GM20431 (cell line): ENCODE measurements around the gene HOXA5.

ENCODE experiments used
- in situ Hi-C: fragments of 300-500 bp; cut with MseI, MboI; formaldehyde crosslinking; loops from one replicate; pipeline ENCODE4 v1.15.0; 2020; ENCODE audit warnings: low sequenced_read_pairs; ENCODE audit not compliant: unreplicated experiment

The HOXA5 gene

GRCh38 chr7:27172315-27172774, 28.9 kb upstream of the HOXA5 start:
- in situ Hi-C loops = loop anchor here (25.0 kb wide), 2 partner anchors 785 to 1310 kb away; no protein-coding TSS in a partner anchor

- in situ Hi-C loops = loop anchor here (25.0 kb wide), 2 partner anchors 784 to 1309 kb away; no protein-coding TSS in a partner anchor
Measured at GRCh38 chr7:27171637-27172314, 28.3 kb upstream of the HOXA5 start.

GRCh38 chr7:27171325-27171636, 27.8 kb upstream of the HOXA5 start:
- in situ Hi-C loops = loop anchor here (25.0 kb wide), 2 partner anchors 784 to 1309 kb away; no protein-coding TSS in a partner anchor

GRCh38 chr7:27170426-27171324, 27.2 kb upstream of the HOXA5 start:
- in situ Hi-C loops = loop anchor here (25.0 kb wide), 2 partner anchors 783 to 1308 kb away; no protein-coding TSS in a partner anchor

GRCh38 chr7:27169658-27170425, 26.4 kb upstream of the HOXA5 start:
- in situ Hi-C loops = loop anchor here (25.0 kb wide), 2 partner anchors 783 to 1308 kb away; no protein-coding TSS in a partner anchor

GRCh38 chr7:27168265-27168947, 24.9 kb upstream of the HOXA5 start:
- in situ Hi-C loops = loop anchor here (25.0 kb wide), 2 partner anchors 781 to 1306 kb away; no protein-coding TSS in a partner anchor

GRCh38 chr7:27167916-27168264, 24.4 kb upstream of the HOXA5 start:
- in situ Hi-C loops = loop anchor here (25.0 kb wide), 2 partner anchors 781 to 1306 kb away; no protein-coding TSS in a partner anchor

GRCh38 chr7:27166531-27167505, 23.3 kb upstream of the HOXA5 start:
- in situ Hi-C loops = loop anchor here (25.0 kb wide), 2 partner anchors 780 to 1305 kb away; no protein-coding TSS in a partner anchor

- in situ Hi-C loops = loop anchor here (25.0 kb wide), 2 partner anchors 779 to 1304 kb away; no protein-coding TSS in a partner anchor
Measured at GRCh38 chr7:27165996-27166530, 22.6 kb upstream of the HOXA5 start.

- in situ Hi-C loops = loop anchor here (25.0 kb wide), 2 partner anchors 778 to 1303 kb away; no protein-coding TSS in a partner anchor
Measured at GRCh38 chr7:27165089-27165995, 21.9 kb upstream of the HOXA5 start, which contains the start of gene HOXA9. Gene HOXA9, minus strand, starts transcription at chr7:27165537. Its CDS starts 80 bp downstream, at chr7:27165457.

GRCh38 chr7:27164367-27165088, 21.0 kb upstream of the HOXA5 start:
- in situ Hi-C loops = loop anchor here (25.0 kb wide), 2 partner anchors 777 to 1302 kb away; no protein-coding TSS in a partner anchor

GRCh38 chr7:27164045-27164366, 20.5 kb upstream of the HOXA5 start:
- in situ Hi-C loops = loop anchor here (25.0 kb wide), 2 partner anchors 777 to 1302 kb away; no protein-coding TSS in a partner anchor

GRCh38 chr7:27163288-27164044, 20.0 kb upstream of the HOXA5 start:
- in situ Hi-C loops = loop anchor here (25.0 kb wide), 2 partner anchors 776 to 1301 kb away; no protein-coding TSS in a partner anchor

GRCh38 chr7:27162561-27163287, 19.2 kb upstream of the HOXA5 start:
- in situ Hi-C loops = loop anchor here (25.0 kb wide), 2 partner anchors 775 to 1300 kb away; no protein-coding TSS in a partner anchor
